Skeletal muscle satellite cell (primary cell): ENCODE measurements around the gene TTC27.

Source experiments
- H3K27me3 ChIP-seq: 2 replicates; pipeline ENCODE4 v1.7.0; 2013; ENCODE audit warnings: low read length; ENCODE audit not compliant: control insufficient read depth, insufficient read depth
- H3K36me3 ChIP-seq: 2 replicates; pipeline ENCODE4 v1.7.0; 2013; ENCODE audit warnings: mild to moderate bottlenecking, control low read depth, low read length; ENCODE audit not compliant: insufficient read depth
- H3K4me1 ChIP-seq: 2 replicates; pipeline ENCODE4 v1.7.0; 2013; ENCODE audit warnings: low read length; ENCODE audit not compliant: control insufficient read depth, insufficient read depth
- H3K4me2 ChIP-seq: 2 replicates; pipeline ENCODE4 v1.7.0; 2013; ENCODE audit warnings: mild to moderate bottlenecking, low read length
- H3K4me3 ChIP-seq: 2 replicates; pipeline ENCODE4 v1.7.0; 2013; ENCODE audit warnings: low read length
- H3K9ac ChIP-seq: 2 replicates; pipeline ENCODE4 v1.7.0; 2013; ENCODE audit warnings: mild to moderate bottlenecking, low read depth, low read length, moderate library complexity
- H3K9me3 ChIP-seq: replicated peaks from 2 replicates; pipeline ENCODE4 v1.7.0; 2013; ENCODE audit warnings: mild to moderate bottlenecking, control low read depth, low read length

Gene TTC27

GRCh38 chr2:32792416-32792815, 164.6 kb downstream of the TTC27 start:
- H3K9me3 ChIP-seq = no peaks in the 10 kb centered on the region
- H3K36me3 ChIP-seq = no peaks in the 10 kb centered on the region
- H3K9ac ChIP-seq = no peak overlapping the region
- H3K27me3 ChIP-seq = no peaks in the 10 kb centered on the region
- no peak overlapping the region for H3K4me2 ChIP-seq
- H3K4me3 ChIP-seq = no peak overlapping the region
- H3K4me1 ChIP-seq = no peaks in the 10 kb centered on the region

DNA sequence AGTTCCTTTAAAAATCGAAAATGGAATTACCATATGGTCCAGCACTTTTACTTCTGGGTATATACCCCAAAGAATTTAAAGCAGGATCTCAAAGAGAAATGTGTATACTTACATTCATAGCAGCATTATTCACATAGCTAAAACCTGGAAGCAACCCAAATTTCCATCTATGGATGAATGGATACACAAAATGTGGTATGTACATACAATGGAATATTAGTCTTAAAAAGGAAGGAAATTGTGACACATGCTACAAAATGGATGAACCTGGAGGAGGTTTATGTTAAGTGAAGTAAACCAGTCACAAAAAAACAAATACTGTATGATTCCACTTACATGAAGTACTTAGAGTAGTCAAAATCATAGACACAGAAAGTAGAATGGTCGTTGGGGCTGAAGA, 171.0 kb downstream of the TTC27 start:
- Histone ChIP-seq H3K27me3 (no peaks in the 10 kb centered on the region), H3K36me3 (no peaks in the 10 kb centered on the region), H3K4me1 (no peaks in the 10 kb centered on the region), H3K9ac (no peak overlapping the region), H3K4me3 (no peak overlapping the region), H3K4me2 (no peak overlapping the region), H3K9me3 (no peaks in the 10 kb centered on the region)

- Histone ChIP-seq H3K4me2 (no peak overlapping the region), H3K27me3 (no peaks in the 10 kb centered on the region), H3K4me1 (no peaks in the 10 kb centered on the region), H3K36me3 (no peaks in the 10 kb centered on the region), H3K9me3 (no peaks in the 10 kb centered on the region), H3K9ac (no peak overlapping the region), H3K4me3 (no peak overlapping the region)
Measured at GRCh38 chr2:32801741-32802140, 173.9 kb downstream of the TTC27 start.

DNA sequence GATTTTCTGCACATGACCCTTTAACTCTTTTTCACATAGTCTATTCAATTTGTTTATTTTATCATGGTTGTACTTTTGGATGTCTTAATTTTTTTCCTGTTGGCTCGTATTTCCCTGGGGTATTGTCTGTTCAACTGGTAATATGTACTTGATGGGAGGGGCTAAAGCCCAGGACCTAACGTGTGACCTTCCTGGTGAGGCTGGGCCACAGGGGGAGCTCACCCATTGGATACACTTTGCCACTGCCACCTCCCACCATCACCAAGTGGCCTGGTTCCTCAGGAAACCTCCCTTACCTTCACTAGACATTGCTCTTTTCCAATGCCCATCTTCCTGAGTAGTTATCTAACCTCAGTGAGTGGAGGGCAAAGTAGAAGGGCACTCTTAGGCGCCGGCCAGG, 175.0 kb downstream of the TTC27 start:
- Histone ChIP-seq H3K9me3 (no peaks in the 10 kb centered on the region), H3K4me3 (no peak overlapping the region), H3K4me2 (no peak overlapping the region), H3K9ac (no peak overlapping the region), H3K4me1 (no peaks in the 10 kb centered on the region), H3K27me3 (no peaks in the 10 kb centered on the region), H3K36me3 (no peaks in the 10 kb centered on the region)

GRCh38 chr2:32804205-32804604, 176.4 kb downstream of the TTC27 start:
- H3K9me3 ChIP-seq = no peaks in the 10 kb centered on the region
- H3K4me3 ChIP-seq = no peak overlapping the region
- H3K9ac ChIP-seq = no peak overlapping the region
- H3K4me2 ChIP-seq = no peak overlapping the region
- no peaks in the 10 kb centered on the region for H3K27me3 ChIP-seq
- no peaks in the 10 kb centered on the region for H3K36me3 ChIP-seq
- no peaks in the 10 kb centered on the region for H3K4me1 ChIP-seq

DNA sequence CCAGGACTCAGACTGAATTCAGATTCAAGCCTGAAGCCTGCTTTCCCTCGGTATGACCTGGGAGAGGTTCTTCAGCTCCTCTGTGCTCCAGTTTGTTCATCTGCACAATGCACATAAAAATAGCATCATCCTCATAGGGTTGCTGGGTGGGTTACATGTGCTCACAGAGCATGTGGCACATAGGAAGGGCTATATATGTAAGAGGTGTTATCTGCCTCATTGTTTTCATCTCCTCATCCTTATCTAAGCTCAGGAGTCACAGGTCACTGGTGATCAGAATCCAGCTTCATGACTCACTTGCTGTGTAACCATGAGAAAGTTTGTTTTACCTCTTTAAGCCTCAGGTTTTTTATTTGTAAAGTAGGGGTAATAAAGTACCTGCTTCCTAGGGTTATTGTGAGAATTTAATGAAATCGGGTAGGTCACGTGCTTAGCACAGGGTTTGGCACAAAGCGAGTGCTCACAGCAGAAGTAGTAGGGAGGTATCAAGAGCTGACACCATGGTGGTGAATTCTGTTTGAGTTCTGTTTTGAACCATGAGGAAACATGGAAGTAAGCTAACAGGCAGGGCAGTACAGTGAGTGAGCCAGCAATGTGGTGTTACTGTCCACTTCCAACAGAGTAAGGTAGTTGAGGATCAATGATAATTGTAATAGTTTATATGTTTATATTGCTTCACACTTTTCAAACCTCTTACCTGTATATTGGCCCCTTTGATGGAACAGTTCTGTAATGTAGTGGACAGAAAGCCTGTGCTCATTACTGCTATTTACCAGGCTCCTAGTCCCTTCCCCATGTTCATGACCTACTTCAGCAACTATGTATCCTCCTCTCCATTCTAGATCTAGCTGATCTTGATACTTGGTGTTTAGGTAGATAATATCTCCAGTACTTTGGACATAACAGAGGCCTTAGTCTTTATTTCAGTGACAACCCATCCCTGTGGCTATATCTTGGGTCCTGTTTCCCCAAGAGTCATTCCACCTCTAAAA, 177.6 kb downstream of the TTC27 start:
- H3K9ac ChIP-seq = no peak overlapping the region
- no peak overlapping the region for H3K4me2 ChIP-seq
- no peaks in the 10 kb centered on the region for H3K36me3 ChIP-seq
- H3K4me1 ChIP-seq = no peaks in the 10 kb centered on the region
- no peaks in the 10 kb centered on the region for H3K27me3 ChIP-seq
- H3K4me3 ChIP-seq = no peak overlapping the region
- no peaks in the 10 kb centered on the region for H3K9me3 ChIP-seq

DNA sequence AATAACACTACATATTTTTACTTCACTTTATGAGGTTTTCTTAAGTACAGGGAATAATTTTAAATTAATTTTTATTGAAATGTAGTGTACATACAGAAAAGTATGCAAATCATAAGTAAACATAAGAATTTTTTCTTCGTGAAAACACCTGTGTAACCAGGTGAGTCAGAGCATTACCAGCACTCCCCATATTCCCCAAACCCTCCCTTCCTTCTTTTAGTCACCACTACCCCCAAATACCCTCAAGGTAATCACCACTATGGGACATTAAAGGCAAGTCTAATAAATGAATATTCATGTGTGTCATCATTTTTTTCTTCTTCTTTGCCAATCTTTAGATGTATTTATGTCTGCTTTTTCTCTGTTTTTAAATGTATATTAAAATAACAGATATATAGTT, 179.0 kb downstream of the TTC27 start:
- Histone ChIP-seq H3K27me3 (no peaks in the 10 kb centered on the region), H3K4me2 (no peak overlapping the region), H3K4me1 (no peaks in the 10 kb centered on the region), H3K9me3 (no peaks in the 10 kb centered on the region), H3K4me3 (no peak overlapping the region), H3K9ac (no peak overlapping the region), H3K36me3 (no peaks in the 10 kb centered on the region)

DNA sequence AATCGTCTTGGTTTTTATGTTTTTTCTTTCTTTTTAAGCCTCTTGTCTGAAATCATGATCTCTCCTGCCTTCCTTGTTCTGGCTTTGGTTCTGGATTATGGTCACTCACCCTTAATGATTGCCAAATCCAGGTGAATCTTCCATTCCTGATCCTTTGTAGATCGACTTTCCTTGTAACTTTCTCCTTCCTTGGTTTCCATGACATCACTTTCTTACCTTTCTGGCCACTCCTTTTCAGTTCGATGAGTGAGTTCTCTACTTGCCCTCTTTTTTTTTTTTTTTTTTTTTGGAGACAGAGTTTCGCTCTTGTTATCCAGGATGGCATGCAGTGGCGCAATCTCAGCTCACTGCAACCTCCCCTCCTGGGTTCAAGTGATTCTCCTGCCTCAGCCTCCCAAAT, 179.8 kb downstream of the TTC27 start:
- Histone ChIP-seq H3K36me3 (no peaks in the 10 kb centered on the region), H3K4me2 (no peak overlapping the region), H3K27me3 (no peaks in the 10 kb centered on the region), H3K9ac (no peak overlapping the region), H3K4me1 (no peaks in the 10 kb centered on the region), H3K4me3 (no peak overlapping the region), H3K9me3 (no peaks in the 10 kb centered on the region)

DNA sequence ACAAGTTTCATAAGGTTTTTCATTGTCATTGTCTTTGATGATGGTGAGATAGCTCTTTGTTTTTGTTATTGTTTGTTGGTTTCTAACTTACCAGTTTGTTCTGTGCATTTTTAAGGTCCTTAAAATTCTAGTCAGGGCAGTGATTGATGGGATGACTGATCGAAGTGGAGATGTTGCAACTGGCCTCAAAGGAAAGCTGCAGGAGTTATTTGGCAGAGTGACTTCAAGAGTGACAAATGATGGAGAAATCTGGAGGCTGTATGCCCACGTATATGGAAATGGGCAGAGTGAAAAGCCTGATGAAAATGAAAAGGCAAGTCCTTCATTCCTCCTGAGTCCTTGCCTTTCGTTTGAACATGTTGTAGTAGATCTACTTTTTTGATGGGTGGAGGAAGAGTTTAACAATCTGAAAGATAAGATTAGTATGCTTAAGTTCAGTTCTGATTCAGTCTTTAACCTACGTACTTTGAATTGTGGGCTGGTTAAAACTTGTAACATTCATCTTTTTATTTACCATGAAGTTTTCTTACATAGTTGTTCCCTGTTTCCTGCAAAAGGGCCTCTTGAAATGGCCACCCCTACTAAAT, 183.2 kb downstream of the TTC27 start:
- Histone ChIP-seq H3K4me3 (no peak overlapping the region), H3K9ac (no peak overlapping the region), H3K9me3 (no peaks in the 10 kb centered on the region), H3K4me2 (no peak overlapping the region), H3K4me1 (no peaks in the 10 kb centered on the region), H3K27me3 (no peaks in the 10 kb centered on the region), H3K36me3 (no peaks in the 10 kb centered on the region)

DNA sequence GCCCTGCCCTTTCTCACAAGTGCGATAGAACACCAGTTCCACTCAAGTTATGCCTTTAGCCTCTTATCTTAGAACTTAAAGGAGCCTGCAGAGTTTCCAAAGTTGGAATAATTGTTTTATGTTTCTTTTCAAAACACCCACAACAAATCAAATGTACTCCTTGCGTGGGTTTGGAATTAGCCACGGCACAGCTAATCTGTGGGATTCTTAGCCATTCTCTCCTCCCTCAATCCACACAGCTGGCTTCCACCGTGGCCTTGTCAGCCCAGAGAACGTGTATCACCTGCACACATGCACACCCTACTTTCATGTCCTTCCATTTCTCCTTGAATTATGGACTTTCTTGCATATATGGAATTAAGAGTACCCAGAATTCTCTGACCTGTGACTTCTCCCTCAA, 183.8 kb downstream of the TTC27 start:
- H3K27me3 ChIP-seq = no peaks in the 10 kb centered on the region
- no peaks in the 10 kb centered on the region for H3K36me3 ChIP-seq
- no peaks in the 10 kb centered on the region for H3K9me3 ChIP-seq
- H3K4me2 ChIP-seq = no peak overlapping the region
- no peaks in the 10 kb centered on the region for H3K4me1 ChIP-seq
- no peak overlapping the region for H3K4me3 ChIP-seq
- H3K9ac ChIP-seq = no peak overlapping the region

DNA sequence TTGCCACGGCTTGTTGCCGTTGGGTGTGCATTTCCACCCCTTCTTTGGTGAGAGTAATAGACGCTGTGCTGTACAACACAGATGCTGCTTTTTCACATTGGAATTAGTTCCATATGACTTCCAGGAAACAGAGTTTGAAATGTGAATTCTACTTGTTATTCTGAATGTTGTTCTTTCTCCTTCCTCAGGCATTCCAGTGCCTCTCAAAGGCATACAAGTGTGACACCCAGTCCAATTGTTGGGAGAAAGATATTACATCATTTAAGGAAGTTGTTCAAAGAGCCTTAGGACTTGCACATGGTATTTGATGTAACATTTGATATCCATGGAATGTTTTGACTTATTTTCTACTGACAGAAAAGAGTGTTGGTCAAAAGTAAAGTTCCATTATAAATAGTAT, 184.5 kb downstream of the TTC27 start:
- Histone ChIP-seq H3K9me3 (no peaks in the 10 kb centered on the region), H3K27me3 (no peaks in the 10 kb centered on the region), H3K36me3 (no peaks in the 10 kb centered on the region), H3K9ac (no peak overlapping the region), H3K4me2 (no peak overlapping the region), H3K4me1 (no peaks in the 10 kb centered on the region), H3K4me3 (no peak overlapping the region)

- H3K4me1 ChIP-seq = peaks cover 4% of the 10 kb centered on the region
- no peak overlapping the region for H3K4me3 ChIP-seq
- H3K4me2 ChIP-seq = no peak overlapping the region
- no peaks in the 10 kb centered on the region for H3K27me3 ChIP-seq
- H3K9ac ChIP-seq = no peak overlapping the region
- H3K9me3 ChIP-seq = no peaks in the 10 kb centered on the region
- H3K36me3 ChIP-seq = no peaks in the 10 kb centered on the region
Measured at GRCh38 chr2:32820088-32820487, 192.2 kb downstream of the TTC27 start.
